Lower leg skin (tissue), 4 donors: ENCODE measurements around the gene FA2H. TPM values are rescaled to one million over a fixed set of nuclear protein-coding genes. Genes with fewer than 3 reads are reported as not detected.

Source experiments
- DNase-seq, 2 donors: peaks; one replicate each; pipeline ENCODE4 v3.0.0-alpha.2; 2019; ENCODE audit warnings: low spot score in 2 of 2
- H3K4me3 ChIP-seq: fragments of 200-600 bp; sonication (generic); 2 replicates; pipeline ENCODE4 v1.5.1; 2017; ENCODE audit warnings: mild to moderate bottlenecking, low read depth; ENCODE audit not compliant: poor library complexity, severe bottlenecking
- CTCF ChIP-seq, 3 donors: fragments of 450-650 bp; IDR thresholded peaks; one replicate each; pipeline ENCODE4 v1.5.1; 2016; ENCODE audit warnings: antibody characterized with exemption in 3 of 3, mild to moderate bottlenecking in 3 of 3, moderate library complexity in 2 of 3
- POLR2A ChIP-seq, 2 donors: fragments of 450-650 bp; IDR thresholded peaks; one replicate each; pipeline ENCODE4 v1.6.1; 2016 to 2017; ENCODE audit warnings: antibody characterized with exemption in 2 of 2, mild to moderate bottlenecking in 1 of 2, moderate library complexity in 1 of 2
- WGBS, 2 donors: methylation state at CpG; one replicate each; pipeline ENCODE4 v1.1.5; 2018; 5-methylcytosine and 5-hydroxymethylcytosine counted together
- intact Hi-C: fragments of 100-400 bp; cut with DNase I; formaldehyde crosslinking; loops from one replicate; pipeline ENCODE4 v1.15.0; 2023; ENCODE audit warnings: low total_unique reads
- total RNA-seq, 4 donors: library from RNA; depleted of rRNA; stranded (reverse); fragments of >200 nt; gene quantifications; one replicate each; pipeline ENCODE4 v1.1.0, GENCODE V29; 2016

Gene FA2H
- total RNA-seq, 4 donors from 2014 or later: 4.5 to 13.7 (median 7.7) TPM

GRCh38 chr16:74759564-74759963, 15.1 kb downstream of the FA2H start:
- intact Hi-C loops: no loop called here

GRCh38 chr16:74758801-74759200, 15.8 kb downstream of the FA2H start:
- intact Hi-C loops: no loop called here
- H3K4me3 ChIP-seq: no peak overlapping the region
- DNase-seq: no peak
- whole genome bisulfite sequencing, 2 donors: 77 to 82% methylated on average over 4 of the region's 4 CpGs
- TF ChIP-seq POLR2A (IDR thresholded peaks at IDR 0.05): no peak
- no peak for TF ChIP-seq CTCF (IDR thresholded peaks at IDR 0.05)

More at GRCh38 chr16:74759564-74759963, 15.1 kb downstream of the FA2H start:
- no peak for DNase-seq
- TF ChIP-seq CTCF (IDR thresholded peaks at IDR 0.05) (no peak), POLR2A (IDR thresholded peaks at IDR 0.05) (no peak)
- WGBS, 2 donors: 80 to 89% methylated on average over 3 of the region's 3 CpGs
- H3K4me3 ChIP-seq: no peak overlapping the region

GRCh38 chr16:74757349-74757748, 17.3 kb downstream of the FA2H start:
- no peak for DNase-seq
- H3K4me3 ChIP-seq: no peak overlapping the region
- 72 to 78% methylated on average over 4 of the region's 4 CpGs for WGBS, 2 donors
- intact Hi-C loops: no loop called here
- no peak for TF ChIP-seq CTCF (IDR thresholded peaks at IDR 0.05)
- no peak for TF ChIP-seq POLR2A (IDR thresholded peaks at IDR 0.05)

- intact Hi-C loops: no loop called here
- DNase-seq: no peak
- TF ChIP-seq POLR2A (IDR thresholded peaks at IDR 0.05): no peak
- no peak for TF ChIP-seq CTCF (IDR thresholded peaks at IDR 0.05)
- no peak overlapping the region for H3K4me3 ChIP-seq
- WGBS, 2 donors: 74 to 77% methylated on average over 6 of the region's 6 CpGs
These were observed 18.4 kb downstream of the FA2H start for GRCh38 chr16:74756203-74756602.

- no peak for DNase-seq
- no peak for TF ChIP-seq CTCF (IDR thresholded peaks at IDR 0.05)
- no peak for TF ChIP-seq POLR2A (IDR thresholded peaks at IDR 0.05)
- no peak overlapping the region for H3K4me3 ChIP-seq
- intact Hi-C loops: no loop called here
- 81 to 90% methylated on average over 12 of the region's 12 CpGs for WGBS, 2 donors
These were observed 21.4 kb downstream of the FA2H start for GRCh38 chr16:74753180-74753579.

- TF ChIP-seq CTCF (IDR thresholded peaks at IDR 0.05) (no peak), POLR2A (IDR thresholded peaks at IDR 0.05) (no peak)
- no peak for DNase-seq
- WGBS, 2 donors: 85 to 94% methylated on average over 5 of the region's 5 CpGs
These were observed 21.9 kb downstream of the FA2H start for GRCh38 chr16:74752756-74753155.

More at GRCh38 chr16:74752756-74753155, 21.9 kb downstream of the FA2H start:
- no peak overlapping the region for H3K4me3 ChIP-seq
- intact Hi-C loops: no loop called here
